K562 (cell line): ENCODE data around the gene CPED1. TPM values are rescaled to one million over a fixed set of nuclear protein-coding genes. Genes with fewer than 3 reads are reported as not detected.

Source experiments
- BCLAF1 ChIP-seq, 2 experiments: fragments of 450-650 bp in 1 of 2; IDR thresholded peaks; 2 replicates each; pipeline ENCODE4 v1.6.1; 2011 to 2017; ENCODE audit warnings: low read depth in 2 of 2, antibody characterized with exemption in 1 of 2, borderline replicate concordance in 1 of 2, low read length in 1 of 2, mild to moderate bottlenecking in 1 of 2, mixed read lengths in 1 of 2; ENCODE audit not compliant: control insufficient read depth in 1 of 2
- BCOR ChIP-seq: fragments of 450-650 bp; IDR thresholded peaks from 2 replicates; pipeline ENCODE4 v1.6.1; 2016
- DMBX1 ChIP-seq: fragments of 250-450 bp; sonication (Bioruptor Pico); IDR thresholded peaks from 2 replicates; pipeline ENCODE4 v1.8.0; 2022; ENCODE audit warnings: inconsistent platforms, mild to moderate bottlenecking, moderate library complexity, borderline replicate concordance
- EHMT2 ChIP-seq: fragments of 450-650 bp; IDR thresholded peaks from 2 replicates; pipeline ENCODE4 v1.6.1; 2018; ENCODE audit warnings: antibody characterized with exemption
- GTF2F1 ChIP-seq: IDR thresholded peaks from 2 replicates; pipeline ENCODE4 v1.6.1; 2011; ENCODE audit warnings: low read depth, low read length, improper control_type of control experiment
- IRF9 ChIP-seq: fragments of 450-650 bp; IDR thresholded peaks from 2 replicates; pipeline ENCODE4 v1.6.1; 2016; ENCODE audit warnings: missing biosample characterization, missing genetic modification characterization
- LARP7 ChIP-seq: fragments of 450-650 bp; IDR thresholded peaks from 2 replicates; pipeline ENCODE4 v1.6.1; 2016
- MAFK ChIP-seq: IDR thresholded peaks from 2 replicates; pipeline ENCODE4 v1.6.1; 2011; ENCODE audit warnings: low read length, improper control_type of control experiment
- MECOM ChIP-seq: fragments of 250-450 bp; sonication (Bioruptor Pico); IDR thresholded peaks from 2 replicates; pipeline ENCODE4 v1.8.0; 2022; ENCODE audit warnings: inconsistent platforms
- MEF2D ChIP-seq: conservative IDR thresholded peaks from 2 replicates; pipeline ENCODE4 v1.6.1; 2016; ENCODE audit warnings: low read depth, missing genetic modification characterization, missing compliant biosample characterization
- MLLT1 ChIP-seq, 2 experiments: fragments of 450-650 bp; IDR thresholded peaks; 2 replicates each; pipeline ENCODE4 v1.6.1; 2016
- PML ChIP-seq: IDR thresholded peaks from 2 replicates; pipeline ENCODE4 v1.6.1; 2012; ENCODE audit warnings: low read length, inconsistent platforms
- POLR3G ChIP-seq: IDR thresholded peaks from 2 replicates; pipeline ENCODE4 v1.6.1; 2011; ENCODE audit not compliant: insufficient read length, insufficient replicate concordance; ENCODE audit errors: extremely low read depth
- RBFOX2 ChIP-seq: fragments of 200-400 bp; formaldehyde crosslinking; IDR thresholded peaks from 2 replicates; pipeline ENCODE4 v1.6.1; 2017; ENCODE audit warnings: low read depth, mild to moderate bottlenecking, low read length, moderate library complexity
- RNF2 ChIP-seq: sonication (generic); IDR thresholded peaks from 2 replicates; pipeline ENCODE4 v1.6.1; 2016
- SIRT6 ChIP-seq: IDR thresholded peaks from one replicate; pipeline ENCODE4 v1.6.1; 2012; ENCODE audit warnings: low read depth, mild to moderate bottlenecking, control low read depth, inconsistent platforms, low read length, moderate library complexity
- TAF1 ChIP-seq: IDR thresholded peaks from 2 replicates; pipeline ENCODE4 v1.6.1; 2011; ENCODE audit warnings: mild to moderate bottlenecking, low read length, moderate library complexity; ENCODE audit not compliant: insufficient read depth, control insufficient read depth, severe bottlenecking; ENCODE audit errors: extremely low read depth
- ZFPM2 ChIP-seq: fragments of 250-450 bp; sonication (Bioruptor Pico); IDR thresholded peaks from 2 replicates; pipeline ENCODE4 v1.5.1; 2022; ENCODE audit warnings: mild to moderate bottlenecking
- ZNF316 ChIP-seq: fragments of 450-650 bp; IDR thresholded peaks from 2 replicates; pipeline ENCODE4 v1.6.1; 2016
- ZNF696 ChIP-seq: fragments of 250-450 bp; sonication (Bioruptor Pico); conservative IDR thresholded peaks from 2 replicates; pipeline ENCODE4 v1.4.0; 2020; ENCODE audit warnings: mild to moderate bottlenecking, moderate library complexity
- polyA plus RNA-seq, 8 experiments: library from polyadenylated mRNA; depleted of rRNA in 4 of 8; stranded (reverse) in 5 of 8; unstranded in 3 of 8; fragments of >200 nt; fragmentation: Nextera tagmentation in 2 of 8; fragmentation: Illumina TruSeq in 1 of 8; extraction: Ambion mirVana in 2 of 8; extraction: Trizol in 1 of 8; gene quantifications; 2 replicates each; pipeline versions ENCODE4 v1.2.1 to v1.2.3, GENCODE V29; 2011 to 2014; ENCODE audit warnings: inconsistent platforms in 1 of 8, missing spikeins in 1 of 8
- total RNA-seq, 7 experiments: library from RNA; depleted of rRNA in 6 of 7; stranded (reverse); fragments of >200 nt in 6 of 7; fragmentation: Illumina TruSeq in 2 of 7; extraction: Trizol in 2 of 7; gene quantifications; 2 replicates each; pipeline versions ENCODE4 v1.2.1 to v1.2.3, GENCODE V29; 2011 to 2021; ENCODE audit warnings: low replicate concordance in 1 of 7
- TF ChIP-seq, protein P1 (sequence below), 3 experiments: fragments of 200-800 bp in 1 of 3; fragments of 250-450 bp in 1 of 3; fragments of 450-650 bp in 1 of 3; sonication (Bioruptor Pico) in 1 of 3; sonication (Bioruptor generic) in 1 of 3; formaldehyde crosslinking in 1 of 3; IDR thresholded peaks; 2 replicates each; pipeline versions ENCODE4 v1.6.1 to v1.8.0; 2016 to 2022; ENCODE audit warnings: mild to moderate bottlenecking in 2 of 3, missing genetic modification characterization in 2 of 3, missing compliant biosample characterization in 1 of 3, moderate library complexity in 1 of 3

The CPED1 gene
- total and polyA plus RNA-seq, 9 of the 15 experiments (the other 6 are each of a cell fraction or from before 2014, with no cell fraction given): 195 to 393 (median 290) TPM

GRCh38 chr7:121042899-121043298, 54.4 kb downstream of the CPED1 start (continued):
- TF ChIP-seq IRF9 (tag) (0 out of 2 replicates have a peak, but pooled peaks have one; percentile 27), SIRT6 (no peak), TAF1 (no peak), RNF2 (no peak), MLLT1 (IDR thresholded peaks at IDR 0.05) (no peak), MECOM (CRISPR knock-in tag) (no peak), ZNF316 (peak; percentile 67; the same call in 1 of the 2 replicates), LARP7 (0 out of 2 replicates have a peak, but pooled peaks have one; percentile 12), MEF2D (no peak), MAFK (no peak), PML (no peak), RBFOX2 (no peak), GTF2F1 (no peak), BCOR (no peak), ZNF696 (no peak), POLR3G (no peak), BCLAF1 (IDR thresholded peaks at IDR 0.05; ENCODE audit: borderline replicate concordance in 1 of 2, control insufficient read depth in 1 of 2, low read depth in 2 of 2, low read length in 1 of 2) (no peak), DMBX1 (CRISPR knock-in tag) (peak; percentile 92), EHMT2 (peak; percentile 55; the same call in 1 of the 2 replicates), ZFPM2 (CRISPR knock-in tag) (peak; percentile 28; the same call in 1 of the 2 replicates)
- TF ChIP-seq, protein P1, sequence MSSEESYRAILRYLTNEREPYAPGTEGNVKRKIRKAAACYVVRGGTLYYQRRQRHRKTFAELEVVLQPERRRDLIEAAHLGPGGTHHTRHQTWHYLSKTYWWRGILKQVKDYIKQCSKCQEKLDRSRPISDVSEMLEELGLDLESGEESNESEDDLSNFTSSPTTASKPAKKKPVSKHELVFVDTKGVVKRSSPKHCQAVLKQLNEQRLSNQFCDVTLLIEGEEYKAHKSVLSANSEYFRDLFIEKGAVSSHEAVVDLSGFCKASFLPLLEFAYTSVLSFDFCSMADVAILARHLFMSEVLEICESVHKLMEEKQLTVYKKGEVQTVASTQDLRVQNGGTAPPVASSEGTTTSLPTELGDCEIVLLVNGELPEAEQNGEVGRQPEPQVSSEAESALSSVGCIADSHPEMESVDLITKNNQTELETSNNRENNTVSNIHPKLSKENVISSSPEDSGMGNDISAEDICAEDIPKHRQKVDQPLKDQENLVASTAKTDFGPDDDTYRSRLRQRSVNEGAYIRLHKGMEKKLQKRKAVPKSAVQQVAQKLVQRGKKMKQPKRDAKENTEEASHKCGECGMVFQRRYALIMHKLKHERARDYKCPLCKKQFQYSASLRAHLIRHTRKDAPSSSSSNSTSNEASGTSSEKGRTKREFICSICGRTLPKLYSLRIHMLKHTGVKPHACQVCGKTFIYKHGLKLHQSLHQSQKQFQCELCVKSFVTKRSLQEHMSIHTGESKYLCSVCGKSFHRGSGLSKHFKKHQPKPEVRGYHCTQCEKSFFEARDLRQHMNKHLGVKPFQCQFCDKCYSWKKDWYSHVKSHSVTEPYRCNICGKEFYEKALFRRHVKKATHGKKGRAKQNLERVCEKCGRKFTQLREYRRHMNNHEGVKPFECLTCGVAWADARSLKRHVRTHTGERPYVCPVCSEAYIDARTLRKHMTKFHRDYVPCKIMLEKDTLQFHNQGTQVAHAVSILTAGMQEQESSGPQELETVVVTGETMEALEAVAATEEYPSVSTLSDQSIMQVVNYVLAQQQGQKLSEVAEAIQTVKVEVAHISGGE (CRISPR knock-in tag; IDR thresholded peaks at IDR 0.05): peak in 1 of 3 experiments; percentile 47; a peak in 2 of 6 replicates
